Ishikawa (cell line): ENCODE data around the gene BDNF.

Source experiments
- CREB1 ChIP-seq: IDR thresholded peaks from 2 replicates; pipeline ENCODE4 v1.6.1; 2012; ENCODE audit warnings: low read depth
- EP300 ChIP-seq: IDR thresholded peaks from 2 replicates; pipeline ENCODE4 v1.6.1; 2012; ENCODE audit warnings: borderline replicate concordance
- FOXM1 ChIP-seq: IDR thresholded peaks from 2 replicates; pipeline ENCODE4 v1.6.1; 2012; ENCODE audit warnings: low read depth, borderline replicate concordance
- MAX ChIP-seq: IDR thresholded peaks from 2 replicates; pipeline ENCODE4 v1.6.1; 2012
- RAD21 ChIP-seq: IDR thresholded peaks from 2 replicates; pipeline ENCODE4 v1.6.1; 2012; ENCODE audit warnings: low read depth
- TAF1 ChIP-seq: IDR thresholded peaks from 2 replicates; pipeline ENCODE4 v1.6.1; 2012; ENCODE audit warnings: low read depth, mild to moderate bottlenecking
- TCF12 ChIP-seq: IDR thresholded peaks from 2 replicates; pipeline ENCODE4 v1.6.1; 2012; ENCODE audit warnings: low read depth
- USF1 ChIP-seq: IDR thresholded peaks from 2 replicates; pipeline ENCODE4 v1.6.1; 2012
- YY1 ChIP-seq: IDR thresholded peaks from 2 replicates; pipeline ENCODE4 v1.6.1; 2012; ENCODE audit warnings: low read depth
- ZBTB7A ChIP-seq: IDR thresholded peaks from 2 replicates; pipeline ENCODE4 v1.6.1; 2012; ENCODE audit warnings: low read depth

- TF ChIP-seq EP300 = no peak
- no peak for TF ChIP-seq MAX
- TF ChIP-seq USF1 = no peak
- TF ChIP-seq CREB1 = no peak
- TF ChIP-seq TAF1 = no peak
- no peak for TF ChIP-seq TCF12
- TF ChIP-seq FOXM1 = no peak
- no peak for TF ChIP-seq YY1
- TF ChIP-seq RAD21 = no peak
- TF ChIP-seq ZBTB7A = no peak
Measured at GRCh38 chr11:27707676-27708075, 7.4 kb upstream of the BDNF start.
